ES-I3 (cell line): ENCODE data around the gene SCAMP4.

Experiments
- H3K36me3 ChIP-seq: 2 replicates; pipeline ENCODE4 v1.6.1; 2013; ENCODE audit warnings: mild to moderate bottlenecking, low read length, control low read depth, moderate library complexity; ENCODE audit not compliant: insufficient read depth
- H3K4me1 ChIP-seq: 2 replicates; pipeline ENCODE4 v1.6.1; 2013; ENCODE audit warnings: mild to moderate bottlenecking, control low read depth, low read length; ENCODE audit not compliant: insufficient read depth
- H3K9ac ChIP-seq: 2 replicates; pipeline ENCODE4 v1.6.1; 2013; ENCODE audit warnings: low read depth, mild to moderate bottlenecking, low read length, moderate library complexity
- H3K9me3 ChIP-seq: 2 replicates; pipeline ENCODE4 v1.6.1; 2013; ENCODE audit warnings: mild to moderate bottlenecking, low read length, moderate library complexity; ENCODE audit not compliant: control insufficient read depth, insufficient read depth

Gene SCAMP4

DNA sequence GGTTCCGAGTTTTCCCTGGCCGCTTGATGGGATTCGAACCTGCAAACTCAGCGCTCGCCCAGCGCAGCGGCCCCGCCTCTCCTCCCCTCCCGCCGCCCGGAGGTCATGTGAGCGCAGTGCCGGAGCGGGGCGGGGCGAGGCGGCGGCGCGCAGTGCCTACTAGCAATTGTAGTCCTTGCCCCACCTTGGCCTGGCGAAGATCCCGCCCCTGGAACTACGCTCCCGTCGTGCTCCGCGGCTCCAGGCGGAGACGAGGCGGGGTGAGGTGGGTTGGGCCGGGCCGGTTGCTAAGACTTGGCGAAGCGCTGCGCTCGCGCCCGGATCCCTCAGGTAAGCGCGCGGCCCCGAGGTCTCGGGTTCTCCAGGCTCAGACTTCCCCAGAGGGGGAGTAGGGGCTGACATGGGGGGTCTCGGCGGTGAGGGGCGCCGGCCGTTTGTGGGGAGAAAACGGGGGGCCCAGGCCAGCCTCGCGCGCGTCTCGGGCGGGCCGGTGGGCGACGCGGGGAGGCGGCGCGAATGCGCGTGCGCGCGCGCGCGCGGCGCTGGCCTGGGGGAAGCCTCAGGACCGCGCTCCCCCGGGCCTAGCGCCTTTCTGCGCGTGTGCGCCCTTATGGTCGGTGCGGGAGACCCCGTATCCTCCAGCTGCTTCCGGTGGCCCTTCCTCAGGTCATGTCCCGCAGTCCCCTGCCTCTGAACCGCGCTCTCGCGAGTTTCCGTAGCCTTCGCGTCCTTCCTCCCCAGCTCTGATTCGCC lies at the start of gene SCAMP4, which contains the start of gene ADAT3:
Gene SCAMP4 (plus strand): TSS at position 290 of the 753 bp plus-strand sequence. CDS start 9,621 bp downstream, outside the sequence.
Gene ADAT3 (plus strand): TSS at position 290 of the 753 bp plus-strand sequence. CDS start 6,649 bp downstream, outside the sequence.
- Histone ChIP-seq H3K9ac (peak within 1 kb of the TSS; percentile 90), H3K9me3 (no peaks in the 10 kb centered on the region), H3K4me1 (no peaks in the 10 kb centered on the region), H3K36me3 (no peaks in the 10 kb centered on the region)

DNA sequence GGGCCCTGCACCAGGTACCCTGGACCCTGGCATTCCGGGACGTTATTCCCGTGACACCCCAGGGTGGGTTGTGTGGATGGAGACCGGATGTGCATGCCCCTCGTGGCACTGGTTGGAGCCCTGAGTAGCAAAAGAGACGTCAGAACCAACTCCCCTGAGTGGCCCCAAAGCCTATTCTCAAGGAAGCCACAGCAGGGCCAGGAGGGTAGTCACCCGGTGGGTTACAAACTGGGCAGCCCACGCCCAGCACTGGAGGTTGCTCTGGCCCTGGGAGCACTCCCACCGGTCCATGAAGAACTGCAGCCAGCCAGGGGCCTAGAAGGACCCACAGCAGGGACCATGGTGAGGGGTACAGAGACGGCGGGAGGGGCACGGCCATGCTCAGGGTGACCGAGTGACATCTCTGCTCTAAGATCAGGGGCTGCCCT lies 49.4 kb upstream of the SCAMP4 start:
- H3K36me3 ChIP-seq: no peaks in the 10 kb centered on the region
- H3K9me3 ChIP-seq: no peaks in the 10 kb centered on the region
- peaks cover 26% of the 10 kb centered on the region; the same call in 1 of the 2 replicates for H3K4me1 ChIP-seq
- H3K9ac ChIP-seq: peak overlapping the region; percentile 26; the same call in 1 of the 2 replicates

GRCh38 chr19:1856345-1856697 lies 48.9 kb upstream of the SCAMP4 start:
- H3K9me3 ChIP-seq: no peaks in the 10 kb centered on the region
- no peaks in the 10 kb centered on the region for H3K36me3 ChIP-seq
- H3K4me1 ChIP-seq: peaks cover 31% of the 10 kb centered on the region; the same call in 1 of the 2 replicates
- H3K9ac ChIP-seq: peak overlapping the region; percentile 66

GRCh38 chr19:1856698-1857603 lies 48.2 kb upstream of the SCAMP4 start:
- Histone ChIP-seq H3K36me3 (no peaks in the 10 kb centered on the region), H3K9ac (peak overlapping the region; percentile 66), H3K9me3 (no peaks in the 10 kb centered on the region), H3K4me1 (peaks cover 31% of the 10 kb centered on the region; the same call in 1 of the 2 replicates)

GRCh38 chr19:1857648-1858326 lies 47.4 kb upstream of the SCAMP4 start:
- peaks cover 29% of the 10 kb centered on the region; the same call in 1 of the 2 replicates for H3K4me1 ChIP-seq
- H3K36me3 ChIP-seq: no peaks in the 10 kb centered on the region
- H3K9ac ChIP-seq: peak overlapping the region; percentile 66; the same call in 1 of the 2 replicates
- H3K9me3 ChIP-seq: no peaks in the 10 kb centered on the region

GRCh38 chr19:1858412-1859081 lies 46.7 kb upstream of the SCAMP4 start:
- no peak overlapping the region for H3K9ac ChIP-seq
- no peaks in the 10 kb centered on the region for H3K36me3 ChIP-seq
- H3K4me1 ChIP-seq: peaks cover 23% of the 10 kb centered on the region; the same call in 1 of the 2 replicates
- H3K9me3 ChIP-seq: no peaks in the 10 kb centered on the region

GRCh38 chr19:1859331-1859781 lies 45.8 kb upstream of the SCAMP4 start:
- H3K9ac ChIP-seq: peak overlapping the region; percentile 16; the same call in 1 of the 2 replicates
- H3K9me3 ChIP-seq: no peaks in the 10 kb centered on the region
- no peaks in the 10 kb centered on the region for H3K36me3 ChIP-seq
- peaks cover 22% of the 10 kb centered on the region; the same call in 1 of the 2 replicates for H3K4me1 ChIP-seq

DNA sequence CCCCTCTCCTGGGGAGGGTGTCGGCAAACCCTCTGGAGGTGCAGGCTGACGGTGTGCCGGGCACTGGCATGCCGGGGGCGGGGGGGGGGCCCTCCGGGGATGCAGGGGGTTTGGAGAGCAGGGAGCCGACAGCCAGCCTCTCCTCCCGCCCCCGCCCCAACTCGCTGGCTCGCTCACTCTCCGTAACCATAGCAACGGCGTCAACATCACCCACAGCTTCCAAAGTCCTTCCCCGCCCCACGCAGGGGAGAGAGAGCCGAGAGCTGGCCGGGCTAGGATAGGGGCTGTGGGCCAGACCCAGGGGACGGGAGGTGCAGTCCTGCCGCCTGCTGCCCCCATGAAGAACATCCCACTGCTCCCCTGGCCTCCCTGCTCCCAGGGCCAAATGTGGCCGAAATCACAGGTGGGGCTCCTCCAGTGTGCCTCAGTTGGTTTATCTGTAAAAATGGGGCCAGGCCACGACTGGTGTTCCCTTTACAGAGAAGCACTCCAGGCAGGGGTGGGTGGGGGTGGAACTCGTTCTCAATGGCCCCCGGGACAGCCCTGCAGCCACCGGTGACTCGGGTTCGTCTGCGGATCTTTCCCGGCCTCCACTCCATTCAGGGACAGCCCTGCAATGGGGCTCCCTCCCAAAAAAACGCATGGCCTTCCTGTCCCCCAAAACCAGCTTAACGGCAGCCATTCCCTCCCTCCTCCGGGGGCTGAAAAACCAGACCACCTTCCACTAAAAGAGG lies 45.0 kb upstream of the SCAMP4 start:
- Histone ChIP-seq H3K36me3 (no peaks in the 10 kb centered on the region), H3K4me1 (peaks cover 22% of the 10 kb centered on the region; the same call in 1 of the 2 replicates), H3K9me3 (no peaks in the 10 kb centered on the region), H3K9ac (peak overlapping the region; percentile 85; the same call in 1 of the 2 replicates)

DNA sequence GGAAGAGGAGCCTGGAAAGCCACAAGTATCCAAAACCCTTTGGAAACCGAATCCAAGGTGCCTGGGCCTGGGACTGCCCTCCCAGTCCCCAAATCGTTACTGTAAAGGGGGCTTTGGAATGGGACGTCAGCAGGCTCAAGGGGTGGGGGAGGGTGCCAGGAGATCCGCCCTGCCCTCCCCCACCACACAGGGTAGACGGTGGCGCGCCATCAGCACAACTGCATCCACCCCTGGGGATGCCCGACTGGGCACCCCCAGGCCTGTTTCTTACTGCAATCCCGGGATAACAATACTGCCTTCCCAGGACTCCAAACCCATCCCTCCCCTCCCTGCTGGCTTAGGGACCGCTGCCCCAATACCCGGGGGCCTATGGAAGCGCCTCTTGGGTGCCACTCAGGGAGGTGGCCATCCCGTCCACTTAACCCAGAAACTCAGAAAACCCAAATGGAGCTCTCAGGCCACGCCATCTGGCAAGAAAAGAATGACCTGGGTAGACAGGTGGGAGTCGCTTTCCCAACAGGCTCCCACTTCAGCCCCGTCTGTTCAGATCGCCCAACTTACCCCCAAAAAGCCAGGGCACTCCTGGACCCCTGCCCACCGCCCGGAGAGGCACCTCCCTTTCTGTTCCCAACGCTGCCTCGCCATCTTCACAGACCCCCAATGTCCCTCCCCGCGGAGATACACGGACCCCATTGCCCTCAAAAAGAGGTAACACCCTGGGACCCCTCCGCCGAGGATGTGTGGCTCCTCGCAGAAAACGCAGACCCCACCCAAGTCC lies 44.2 kb upstream of the SCAMP4 start:
- H3K36me3 ChIP-seq: no peaks in the 10 kb centered on the region
- H3K9ac ChIP-seq: peak overlapping the region; percentile 85
- no peaks in the 10 kb centered on the region for H3K9me3 ChIP-seq
- peaks cover 19% of the 10 kb centered on the region; the same call in 1 of the 2 replicates for H3K4me1 ChIP-seq

- no peaks in the 10 kb centered on the region for H3K9me3 ChIP-seq
- peaks cover 19% of the 10 kb centered on the region; the same call in 1 of the 2 replicates for H3K4me1 ChIP-seq
- peak overlapping the region; percentile 85 for H3K9ac ChIP-seq
- no peaks in the 10 kb centered on the region for H3K36me3 ChIP-seq
Measured at GRCh38 chr19:1861599-1862031, 43.6 kb upstream of the SCAMP4 start.

DNA sequence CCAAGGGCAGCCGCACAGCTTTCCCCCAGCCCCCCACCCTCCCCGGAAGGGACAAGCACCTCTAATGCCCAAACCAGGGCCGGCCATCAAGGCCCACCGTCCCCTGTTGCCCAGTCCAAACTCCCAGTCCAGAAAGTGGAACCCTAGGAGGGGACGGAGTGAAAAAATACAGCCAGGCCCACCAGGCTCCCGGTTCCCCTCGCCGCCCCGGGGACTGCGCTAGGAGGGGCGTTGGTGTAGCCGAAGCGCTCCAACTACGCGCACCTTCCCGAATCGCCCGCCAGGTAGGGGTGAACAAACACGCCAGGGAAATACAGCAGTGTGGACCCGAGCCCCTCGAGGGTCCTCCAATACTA lies 43.2 kb upstream of the SCAMP4 start:
- H3K9ac ChIP-seq: peak overlapping the region; percentile 85
- peaks cover 19% of the 10 kb centered on the region; the same call in 1 of the 2 replicates for H3K4me1 ChIP-seq
- no peaks in the 10 kb centered on the region for H3K36me3 ChIP-seq
- H3K9me3 ChIP-seq: no peaks in the 10 kb centered on the region
